Nephron (organoid): ENCODE data around the gene CRYGB.

Experiments
- H3K27ac Mint-ChIP-seq, 3 experiments: 2 replicates each; pipeline ENCODE4 v1.8.0; 2020; ENCODE audit warnings: mixed read lengths in 3 of 3, mild to moderate bottlenecking in 2 of 3, moderate library complexity in 1 of 3
- H3K27me3 Mint-ChIP-seq: 2 replicates; pipeline ENCODE4 v1.8.0; 2021; ENCODE audit warnings: low read depth, mild to moderate bottlenecking, moderate library complexity, mixed read lengths
- H3K36me3 Mint-ChIP-seq: 2 replicates; pipeline ENCODE4 v1.8.0; 2020; ENCODE audit warnings: low read depth, mixed read lengths
- H3K4me1 Mint-ChIP-seq: 2 replicates; pipeline ENCODE4 v1.8.0; 2020; ENCODE audit warnings: mixed read lengths
- H3K4me3 Mint-ChIP-seq, 3 experiments: 2 replicates each; pipeline ENCODE4 v1.8.0; 2020; ENCODE audit warnings: mild to moderate bottlenecking in 3 of 3, mixed read lengths in 3 of 3, moderate library complexity in 2 of 3
- H3K9me3 Mint-ChIP-seq: 2 replicates; pipeline ENCODE4 v1.8.0; 2020; ENCODE audit warnings: mixed read lengths
- CTCF ChIP-seq, 3 experiments: fragments of 200-600 bp; sonication (generic); IDR thresholded peaks; one replicate each; pipeline ENCODE4 v1.5.0; 2021; ENCODE audit warnings: antibody characterized with exemption in 3 of 3; ENCODE audit not compliant: unreplicated experiment in 3 of 3

CRYGB gene

GRCh38 chr2:208186893-208187292 lies 40.9 kb upstream of the CRYGB start:
- peaks cover 31% of the 10 kb centered on the region for H3K27me3 Mint-ChIP-seq
- no peak overlapping the region for H3K4me3 Mint-ChIP-seq
- no peaks in the 10 kb centered on the region for H3K36me3 Mint-ChIP-seq

DNA sequence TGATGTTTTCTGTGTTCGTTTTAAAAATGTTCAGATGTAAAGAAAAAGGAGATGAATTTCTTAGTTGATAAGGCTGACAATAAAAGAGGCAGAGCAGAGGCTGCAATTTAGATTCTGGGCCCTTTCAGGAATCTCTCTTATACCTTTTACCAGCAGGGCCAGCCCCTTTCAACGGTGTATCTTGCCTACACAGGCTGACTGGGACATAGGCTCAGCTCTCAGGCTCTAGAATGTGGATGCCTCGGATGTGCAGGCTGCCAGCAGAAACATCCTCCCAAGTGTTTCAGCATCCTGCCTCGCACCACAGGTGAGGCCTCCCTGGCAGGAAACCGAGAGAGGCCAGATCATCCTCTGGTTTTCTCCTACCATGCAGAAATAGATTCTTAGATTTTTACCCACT lies 40.5 kb upstream of the CRYGB start:
- Mint-ChIP-seq H3K27ac (no peak overlapping the region), H3K4me1 (peaks cover 10% of the 10 kb centered on the region), H3K4me3 (no peak overlapping the region), H3K36me3 (no peaks in the 10 kb centered on the region), H3K9me3 (no peaks in the 10 kb centered on the region), H3K27me3 (peaks cover 31% of the 10 kb centered on the region)
- no peak for TF ChIP-seq CTCF (IDR thresholded peaks at IDR 0.05; ENCODE audit: unreplicated experiment in 3 of 3)

More at GRCh38 chr2:208186893-208187292, 40.9 kb upstream of the CRYGB start:
- no peak for TF ChIP-seq CTCF (IDR thresholded peaks at IDR 0.05; ENCODE audit: unreplicated experiment in 3 of 3)
- Mint-ChIP-seq H3K27ac (no peak overlapping the region), H3K4me1 (peaks cover 10% of the 10 kb centered on the region), H3K9me3 (no peaks in the 10 kb centered on the region)

DNA sequence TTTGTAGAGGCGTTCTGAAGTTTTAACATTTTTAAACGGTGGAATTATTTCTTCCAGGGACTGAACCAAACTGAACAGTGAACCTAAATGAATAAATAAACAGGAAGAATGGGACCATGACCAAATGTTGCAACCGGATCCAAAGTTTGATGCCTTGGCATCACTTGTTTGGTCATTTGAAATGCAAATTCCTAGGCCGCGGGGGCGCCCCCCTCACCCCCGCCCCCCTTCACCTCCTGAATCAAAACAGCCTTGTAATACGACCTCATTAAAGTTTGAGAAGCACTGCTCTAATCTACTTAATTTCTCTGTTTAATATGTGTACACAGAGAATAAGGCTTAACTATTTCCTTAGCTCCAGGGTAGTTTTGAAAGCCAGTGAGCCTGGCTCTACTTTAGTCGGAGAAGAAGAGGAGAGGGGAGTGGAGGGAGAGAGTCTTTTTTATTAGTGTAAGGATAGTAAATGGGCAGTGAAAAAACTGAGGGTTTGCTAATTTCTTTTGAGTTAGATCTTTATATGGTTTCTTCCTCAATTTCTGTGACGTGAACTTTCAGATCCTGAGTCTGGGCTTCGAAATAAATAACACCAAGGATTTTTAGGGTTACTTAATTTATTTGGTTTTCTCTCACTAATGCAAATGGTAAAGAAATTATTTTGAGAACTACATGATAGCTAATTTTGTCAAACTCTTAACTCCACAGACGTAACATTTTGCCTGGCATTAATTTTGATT lies 38.2 kb upstream of the CRYGB start:
- Mint-ChIP-seq H3K27me3 (peaks cover 31% of the 10 kb centered on the region), H3K4me3 (no peak overlapping the region), H3K9me3 (no peaks in the 10 kb centered on the region), H3K36me3 (no peaks in the 10 kb centered on the region), H3K27ac (no peak overlapping the region), H3K4me1 (peaks cover 10% of the 10 kb centered on the region)
- no peak for TF ChIP-seq CTCF (IDR thresholded peaks at IDR 0.05; ENCODE audit: unreplicated experiment in 3 of 3)

GRCh38 chr2:208183526-208183925 lies 37.6 kb upstream of the CRYGB start:
- Mint-ChIP-seq H3K9me3 (no peaks in the 10 kb centered on the region), H3K27me3 (peaks cover 31% of the 10 kb centered on the region), H3K27ac (no peak overlapping the region), H3K36me3 (no peaks in the 10 kb centered on the region), H3K4me1 (peaks cover 10% of the 10 kb centered on the region), H3K4me3 (no peak overlapping the region)
- no peak for TF ChIP-seq CTCF (IDR thresholded peaks at IDR 0.05; ENCODE audit: unreplicated experiment in 3 of 3)

GRCh38 chr2:208182835-208183234 lies 36.9 kb upstream of the CRYGB start:
- H3K9me3 Mint-ChIP-seq: no peaks in the 10 kb centered on the region
- H3K4me1 Mint-ChIP-seq: peaks cover 10% of the 10 kb centered on the region
- no peak overlapping the region for H3K4me3 Mint-ChIP-seq
- no peak overlapping the region for H3K27ac Mint-ChIP-seq
- no peaks in the 10 kb centered on the region for H3K36me3 Mint-ChIP-seq
- no peak for TF ChIP-seq CTCF (IDR thresholded peaks at IDR 0.05; ENCODE audit: unreplicated experiment in 3 of 3)
- H3K27me3 Mint-ChIP-seq: peaks cover 31% of the 10 kb centered on the region

DNA sequence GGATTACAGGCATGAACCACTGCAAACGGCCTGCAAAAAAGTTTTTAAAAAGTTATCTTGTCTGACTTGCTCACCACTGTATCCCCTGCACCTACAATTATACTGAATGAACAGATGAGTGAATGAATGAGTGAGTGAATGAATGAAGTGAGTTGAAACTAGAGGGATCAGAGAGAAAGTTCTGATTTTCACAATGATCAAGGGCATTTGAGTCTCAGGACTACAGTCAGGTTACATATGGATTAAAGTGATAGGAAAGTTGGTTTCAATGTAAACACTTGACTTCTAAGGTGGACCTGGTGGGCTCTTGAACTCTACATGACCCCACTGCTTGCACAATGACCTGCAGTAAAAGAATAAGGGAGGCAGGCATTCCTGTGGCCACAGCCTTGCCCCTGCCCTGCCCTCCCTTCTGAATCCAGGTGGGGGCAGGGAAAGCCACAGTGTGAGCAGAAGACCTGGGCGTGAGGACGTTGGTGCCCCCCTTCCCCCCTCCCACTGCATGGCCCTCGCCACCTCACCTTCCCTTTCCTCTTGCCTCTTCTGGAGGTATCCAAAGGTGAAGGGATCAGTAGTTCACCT lies 33.2 kb upstream of the CRYGB start:
- Mint-ChIP-seq H3K9me3 (no peaks in the 10 kb centered on the region), H3K4me3 (no peak overlapping the region), H3K36me3 (no peaks in the 10 kb centered on the region), H3K27me3 (peaks cover 13% of the 10 kb centered on the region), H3K27ac (no peak overlapping the region), H3K4me1 (peaks cover 11% of the 10 kb centered on the region)
- no peak for TF ChIP-seq CTCF (IDR thresholded peaks at IDR 0.05; ENCODE audit: unreplicated experiment in 3 of 3)
